ENCODE measurements around the gene GLI2. TPM values are rescaled to one million over a fixed set of nuclear protein-coding genes. Genes with fewer than 3 reads are reported as not detected.

The GLI2 gene
- polyA plus RNA-seq, 1 experiment = 8.1 TPM

GRCh38 chr2:120736624-120737339, 1.1 kb downstream of the GLI2 start:
- Histone ChIP-seq H3K27me3 (ENCODE audit: control insufficient read depth, insufficient read depth, low read length) (no peaks in the 10 kb centered on the region), H3K4me3 (ENCODE audit: low read depth, low read length) (peak overlapping the region; percentile 87), H3K36me3 (ENCODE audit: control insufficient read depth, insufficient read depth, low read length) (no peaks in the 10 kb centered on the region)
- TF ChIP-seq CTCF (IDR thresholded peaks at IDR 0.05; ENCODE audit: insufficient read depth, low read depth, low read length) = no peak
- ChIA-PET POLR2A (no interaction called here), CTCF (interaction anchor here (0.5 to 5.9 kb wide), 15 partner anchors 10 to 334 kb away, joined by 3 to 36 read pairs (median 4); no protein-coding TSS in a partner anchor)
- peak; percentile 70 for DNase-seq (ENCODE audit: low read depth)

GRCh38 chr2:120737340-120738101, 1.9 kb downstream of the GLI2 start:
- TF ChIP-seq CTCF (IDR thresholded peaks at IDR 0.05; ENCODE audit: insufficient read depth, low read depth, low read length) = no peak
- ChIA-PET CTCF (interaction anchor here (0.5 to 5.9 kb wide), 10 partner anchors 9 to 334 kb away, joined by 3 to 36 read pairs (median 4); no protein-coding TSS in a partner anchor), POLR2A (no interaction called here)
- H3K27me3 ChIP-seq (ENCODE audit: control insufficient read depth, insufficient read depth, low read length) = no peaks in the 10 kb centered on the region
- H3K36me3 ChIP-seq (ENCODE audit: control insufficient read depth, insufficient read depth, low read length) = no peaks in the 10 kb centered on the region
- no peak for DNase-seq (ENCODE audit: low read depth)
- H3K4me3 ChIP-seq (ENCODE audit: low read depth, low read length) = peak overlapping the region; percentile 87

GRCh38 chr2:120738117-120738516, 2.4 kb downstream of the GLI2 start:
- ChIA-PET CTCF (interaction anchor here (1.0 to 5.9 kb wide), 3 partner anchors 42 to 119 kb away, joined by 3 to 36 read pairs (median 4); no protein-coding TSS in a partner anchor), POLR2A (no interaction called here)
- H3K4me3 ChIP-seq (ENCODE audit: low read depth, low read length) = peak overlapping the region; percentile 87

GRCh38 chr2:120738786-120739437, 3.2 kb downstream of the GLI2 start:
- TF ChIP-seq CTCF (IDR thresholded peaks at IDR 0.05; ENCODE audit: insufficient read depth, low read depth, low read length) = no peak
- Histone ChIP-seq H3K36me3 (ENCODE audit: control insufficient read depth, insufficient read depth, low read length) (no peaks in the 10 kb centered on the region), H3K4me3 (ENCODE audit: low read depth, low read length) (no peak overlapping the region), H3K27me3 (ENCODE audit: control insufficient read depth, insufficient read depth, low read length) (no peaks in the 10 kb centered on the region)
- no peak for DNase-seq (ENCODE audit: low read depth)
- ChIA-PET CTCF (no interaction called here), POLR2A (no interaction called here)

More at GRCh38 chr2:120738117-120738516, 2.4 kb downstream of the GLI2 start:
- H3K36me3 ChIP-seq (ENCODE audit: control insufficient read depth, insufficient read depth, low read length) = no peaks in the 10 kb centered on the region
- no peak for DNase-seq (ENCODE audit: low read depth)
- no peaks in the 10 kb centered on the region for H3K27me3 ChIP-seq (ENCODE audit: control insufficient read depth, insufficient read depth, low read length)
- TF ChIP-seq CTCF (IDR thresholded peaks at IDR 0.05; ENCODE audit: insufficient read depth, low read depth, low read length) = no peak

Data from BJ (cell line).